GM04503 (cell line): ENCODE measurements around the gene ARPC2.

Experiments
- DNase-seq: peaks from one replicate; pipeline ENCODE4 v3.0.0-alpha.2; 2012; ENCODE audit warnings: low read depth

Gene ARPC2

DNA sequence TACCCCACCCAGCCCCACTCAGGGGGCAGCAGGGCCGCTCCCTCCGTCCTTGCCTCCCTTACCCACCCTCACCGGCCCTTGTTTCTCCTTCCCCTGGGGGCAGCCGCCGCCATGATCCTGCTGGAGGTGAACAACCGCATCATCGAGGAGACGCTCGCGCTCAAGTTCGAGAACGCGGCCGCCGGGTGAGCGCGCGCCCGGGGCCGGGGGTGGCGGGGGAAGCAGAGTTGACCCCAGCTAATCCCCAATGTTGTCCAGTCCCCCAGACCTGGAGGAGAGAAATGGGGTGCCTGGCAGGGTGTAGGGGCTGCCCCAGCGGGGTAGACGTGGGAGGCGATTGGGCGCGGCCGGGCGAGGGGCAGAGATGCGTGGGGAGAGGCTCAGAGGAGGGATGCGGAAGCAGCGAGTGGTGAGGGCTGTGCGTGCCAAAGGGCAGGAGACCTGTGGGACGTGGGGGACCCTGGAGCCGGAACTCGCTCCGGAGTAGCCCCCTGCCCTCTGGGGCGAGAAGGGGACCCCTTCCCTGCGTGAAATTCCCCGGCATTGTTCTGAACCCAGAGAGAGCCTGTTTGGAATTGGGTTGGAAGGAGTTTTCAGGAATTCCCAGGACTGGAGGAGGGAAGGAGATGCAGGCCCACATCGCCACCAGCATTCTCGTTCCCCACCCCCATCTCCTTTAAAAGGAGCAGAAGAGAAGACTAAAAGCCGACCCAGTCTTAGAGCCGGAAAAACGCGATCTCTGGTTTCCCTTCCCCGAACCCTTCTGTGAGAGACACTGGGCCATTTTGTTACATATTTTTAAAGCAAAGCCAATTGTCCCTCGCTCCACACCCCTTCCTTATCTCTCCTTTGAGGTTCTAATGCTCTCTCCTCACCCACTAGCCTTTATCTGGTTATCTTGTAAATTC, 625 bp downstream of the ARPC2 start:
- no peak for DNase-seq

- DNase-seq, result no peak
These were observed 1.5 kb downstream of the ARPC2 start for GRCh38 chr2:218218268-218219185.

DNA sequence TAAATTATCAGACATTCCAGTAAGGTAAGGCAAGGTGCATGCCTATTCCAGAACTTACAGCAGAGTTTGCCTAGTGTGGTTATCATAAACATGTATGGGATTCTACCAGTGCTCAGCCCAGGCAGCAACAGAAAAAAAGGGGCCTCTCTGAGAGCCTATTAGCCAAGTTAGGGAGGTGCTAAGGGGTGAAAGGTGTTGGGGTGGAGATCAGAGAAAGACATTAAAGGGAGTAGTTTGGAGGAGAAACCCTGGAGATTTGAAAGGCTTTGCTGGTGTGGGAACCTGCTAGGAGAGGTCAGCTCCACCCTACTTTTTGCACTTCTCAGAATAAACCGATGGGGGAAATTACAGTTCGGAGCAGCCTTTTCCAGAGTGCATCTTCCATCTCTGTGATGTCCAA, 2.9 kb downstream of the ARPC2 start:
- no peak for DNase-seq

- no peak for DNase-seq
These were observed 4.0 kb downstream of the ARPC2 start for GRCh38 chr2:218221000-218221399.

- no peak for DNase-seq
These were observed 6.1 kb downstream of the ARPC2 start for GRCh38 chr2:218223046-218223445.

DNA sequence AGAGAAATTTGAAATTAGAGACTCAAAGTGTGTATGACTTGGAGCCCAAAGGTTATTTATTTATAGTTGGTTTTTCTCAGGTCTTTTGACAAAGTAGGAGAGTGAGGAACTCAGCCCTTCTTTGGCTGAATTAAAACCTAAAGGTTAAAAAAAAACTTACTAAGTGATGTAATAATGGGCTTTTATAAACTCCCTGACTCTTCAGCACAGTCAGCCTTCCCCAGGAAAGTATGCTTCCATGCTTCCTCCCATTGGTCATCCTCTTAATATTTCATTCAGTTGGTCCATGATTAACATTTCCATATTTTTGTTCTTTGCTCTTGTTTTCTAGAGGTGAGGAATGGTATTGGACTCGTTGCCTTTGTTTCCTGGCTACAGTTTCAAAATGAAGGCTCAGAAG, 7.2 kb downstream of the ARPC2 start:
- DNase-seq, result no peak

- no peak for DNase-seq
These were observed 9.9 kb downstream of the ARPC2 start for GRCh38 chr2:218226903-218227302.

GRCh38 chr2:218228366-218229090, 11.5 kb downstream of the ARPC2 start:
- no peak for DNase-seq

GRCh38 chr2:218229239-218229638, 12.2 kb downstream of the ARPC2 start:
- peak; percentile 67 for DNase-seq

DNA sequence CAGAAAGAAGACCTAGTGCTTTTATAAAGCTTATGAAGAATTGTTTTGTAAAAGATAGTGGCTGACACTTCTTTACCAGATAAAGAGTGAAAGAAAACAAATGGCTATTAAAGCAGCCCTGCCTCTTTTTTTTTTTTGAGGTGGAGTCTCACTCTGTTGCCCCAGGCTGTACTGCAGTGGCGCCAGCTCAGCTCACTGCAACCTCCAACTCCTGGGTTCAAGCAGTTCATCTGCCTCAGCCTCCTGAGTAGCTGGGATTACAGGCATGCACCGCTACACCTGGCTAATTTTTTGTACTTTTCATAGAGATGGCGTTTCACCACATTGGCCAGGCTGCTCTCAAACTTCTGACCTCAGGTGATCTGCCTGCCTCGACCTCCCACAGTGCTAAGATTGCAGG, 12.9 kb downstream of the ARPC2 start:
- no peak for DNase-seq

DNA sequence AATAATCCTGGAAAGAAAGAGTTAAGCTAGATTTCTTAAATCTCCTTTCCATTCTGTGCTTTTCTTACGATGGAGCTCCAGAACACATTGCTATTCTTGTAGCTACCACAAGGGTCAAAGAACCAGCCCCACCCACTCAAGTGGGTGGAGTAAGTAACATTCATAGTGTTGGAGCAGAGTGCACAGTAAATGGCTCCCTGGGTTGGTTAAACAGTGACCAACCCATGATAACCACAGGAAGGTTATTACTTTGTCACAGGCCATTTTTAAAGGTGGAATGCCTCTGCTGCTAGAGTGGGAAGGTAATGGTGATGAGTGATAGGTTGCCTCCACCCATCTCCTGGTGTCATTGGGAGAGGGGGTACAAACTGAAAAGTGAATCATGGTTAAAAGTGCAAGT, 13.9 kb downstream of the ARPC2 start:
- no peak for DNase-seq

GRCh38 chr2:218233543-218233942, 16.6 kb downstream of the ARPC2 start:
- DNase-seq, result no peak

- no peak for DNase-seq
These were observed 17.5 kb downstream of the ARPC2 start for GRCh38 chr2:218234521-218234920.

DNA sequence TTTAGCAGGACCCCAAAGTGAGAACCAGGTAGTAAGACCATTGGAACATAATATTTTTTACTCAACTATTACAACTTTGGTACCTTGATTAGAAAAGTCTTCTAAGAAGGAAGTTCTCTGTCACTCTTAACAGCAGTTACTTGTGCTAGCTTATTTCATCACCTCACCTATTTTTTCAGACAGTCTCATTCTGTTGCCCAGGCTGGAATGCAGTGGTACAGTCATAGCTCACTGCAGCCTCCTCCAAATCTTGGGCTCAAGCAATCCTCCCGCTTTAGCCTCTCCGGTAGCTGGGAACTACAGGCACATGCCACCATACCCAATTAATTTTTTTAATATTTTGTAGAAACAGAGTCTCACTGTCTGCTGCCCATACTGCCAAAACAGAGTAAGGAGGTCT, 18.0 kb downstream of the ARPC2 start:
- no peak for DNase-seq

DNA sequence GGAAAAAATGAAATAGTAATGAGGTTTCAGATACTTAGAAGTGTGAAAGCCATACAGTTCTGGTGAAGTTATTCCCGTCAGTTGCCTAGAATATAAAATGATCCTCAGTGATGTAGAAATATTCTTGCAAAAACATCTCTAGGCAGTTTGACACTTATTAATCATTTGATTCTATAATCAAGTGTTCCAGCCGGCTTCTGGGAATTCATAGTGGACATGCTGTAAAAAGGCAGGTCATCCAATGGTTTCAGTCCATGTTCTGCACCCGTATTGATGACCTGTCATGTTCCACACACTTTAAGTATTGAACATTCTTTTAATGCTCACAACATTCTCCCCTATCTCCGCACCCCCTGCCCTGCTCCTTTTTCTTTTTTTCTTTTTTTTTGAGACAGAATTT, 19.8 kb downstream of the ARPC2 start:
- no peak for DNase-seq

GRCh38 chr2:218238887-218239286, 21.9 kb downstream of the ARPC2 start:
- no peak for DNase-seq

- no peak for DNase-seq
These were observed 27.2 kb downstream of the ARPC2 start for GRCh38 chr2:218244204-218244603.

- DNase-seq, result no peak
These were observed 27.7 kb downstream of the ARPC2 start for GRCh38 chr2:218244665-218245064.

GRCh38 chr2:218245214-218245613, 28.2 kb downstream of the ARPC2 start:
- no peak for DNase-seq

GRCh38 chr2:218249691-218250090, 32.7 kb downstream of the ARPC2 start:
- DNase-seq, result no peak

DNA sequence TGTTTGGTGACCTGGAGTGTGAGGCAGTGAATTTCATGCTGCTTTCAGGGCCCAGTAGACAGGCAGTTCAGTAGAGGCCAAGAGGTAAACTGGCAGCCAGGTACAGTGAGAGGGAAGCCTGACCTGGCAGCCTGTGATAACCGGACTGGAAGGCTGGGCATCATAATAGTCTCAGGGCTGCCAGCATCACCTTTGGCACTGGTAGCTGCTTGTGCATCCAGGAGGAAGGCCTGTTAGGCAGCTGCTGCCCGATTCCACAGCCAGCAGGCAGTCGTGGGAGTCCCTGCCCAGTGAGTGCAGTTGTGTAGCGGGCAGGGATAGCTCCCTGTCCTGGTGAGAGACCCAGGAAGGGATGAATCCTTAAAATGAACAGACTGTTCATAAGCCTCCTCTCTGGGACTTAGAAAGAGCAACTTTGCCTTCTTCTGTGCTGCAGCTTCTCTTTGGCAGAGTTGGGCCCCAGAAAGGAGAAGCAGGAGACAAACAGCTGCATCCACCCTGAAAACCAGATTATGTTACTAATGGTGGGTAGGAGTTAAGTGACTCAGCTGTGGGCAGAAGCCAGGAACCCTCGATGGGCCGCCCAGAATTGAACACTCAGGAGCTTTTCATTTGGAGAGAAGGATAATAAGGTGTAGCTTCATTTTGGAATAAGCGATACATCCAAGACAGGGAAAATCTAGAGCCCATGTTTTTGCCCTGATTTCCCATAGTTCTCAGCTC, 35.7 kb downstream of the ARPC2 start:
- DNase-seq, result no peak

GRCh38 chr2:218253232-218253625, 36.2 kb downstream of the ARPC2 start:
- DNase-seq, result no peak
